ENCODE data around the gene KCNJ5. TPM values are rescaled to one million over a fixed set of nuclear protein-coding genes. Genes with fewer than 3 reads are reported as not detected.

The KCNJ5 gene
- total and polyA plus RNA-seq, 2 of the 4 experiments (the other 2 are of a cell fraction) = 0.07 to 0.18 TPM

DNA sequence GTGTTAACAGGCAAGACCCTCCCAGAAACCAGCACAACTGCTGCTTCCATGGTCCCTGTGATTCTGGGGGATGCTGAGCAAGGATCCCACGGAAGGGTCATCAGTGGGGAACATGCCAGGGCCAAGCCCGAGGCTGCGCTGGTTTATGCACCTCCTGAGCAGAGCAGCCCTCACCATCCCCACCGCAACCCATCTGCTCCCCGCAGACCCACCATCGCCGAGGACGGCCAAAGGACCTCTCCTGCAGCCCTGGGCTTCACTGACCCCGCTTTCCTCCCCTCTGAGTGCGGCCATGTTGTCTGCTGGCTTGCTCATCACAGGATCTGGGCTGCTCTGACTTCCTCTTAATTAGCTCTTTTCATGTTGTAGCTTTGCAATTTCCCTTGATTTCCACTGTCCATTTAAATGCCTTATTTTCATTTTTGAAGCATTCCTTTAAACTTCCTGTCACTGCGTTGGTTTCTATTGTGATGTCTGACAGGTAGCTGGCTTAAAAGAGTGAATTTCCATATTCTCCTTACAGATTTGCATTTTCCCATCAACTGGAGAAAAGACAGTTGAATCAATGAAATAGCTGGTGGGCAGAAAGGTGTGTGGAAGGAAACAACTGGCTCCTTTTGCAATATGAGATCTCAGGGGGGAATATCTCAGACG, 36.7 kb downstream of the KCNJ5 start:
- ATAC-seq (ENCODE audit: low read depth) = no peak
- Histone ChIP-seq H3K9me3 (ENCODE audit: control insufficient read depth, insufficient read depth, low read length) (no peaks in the 10 kb centered on the region), H3K4me1 (ENCODE audit: control insufficient read depth, insufficient read depth, low read length) (peaks cover 3% of the 10 kb centered on the region; the same call in 1 of the 2 replicates), H2AK5ac (ENCODE audit: low read depth, low read length) (no peak overlapping the region), H2AFZ (replicated peaks; ENCODE audit: low read length, poor library complexity) (no peak overlapping the region), H3K4me3 (ENCODE audit: insufficient read depth, low read depth, low read length) (no peak overlapping the region), H3K9me1 (ENCODE audit: insufficient read depth, low read length) (no peaks in the 10 kb centered on the region), H2BK5ac (ENCODE audit: low read depth, low read length, poor library complexity, severe bottlenecking) (no peak overlapping the region), H3K4me2 (ENCODE audit: low read depth, low read length) (no peak overlapping the region), H3K23ac (ENCODE audit: low read depth, low read length) (no peak overlapping the region), H3K36me3 (ENCODE audit: control insufficient read depth, insufficient read depth, low read length) (no peaks in the 10 kb centered on the region), H3K4ac (ENCODE audit: low read depth, low read length) (no peak overlapping the region), H2BK120ac (ENCODE audit: low read depth, low read length) (no peak overlapping the region), H4K20me1 (ENCODE audit: insufficient read depth, low read length) (no peaks in the 10 kb centered on the region), H3K56ac (ENCODE audit: extremely low read depth, insufficient read depth, low read length) (no peak overlapping the region), H3K27me3 (ENCODE audit: control insufficient read depth, insufficient read depth, low read length) (peaks cover 26% of the 10 kb centered on the region), H3K27ac (ENCODE audit: insufficient read depth, low read length) (no peak overlapping the region), H3K9ac (ENCODE audit: low read depth, low read length) (no peak overlapping the region), H4K5ac (ENCODE audit: low read depth, low read length) (no peak overlapping the region), H2BK20ac (ENCODE audit: low read depth, low read length) (no peak overlapping the region), H3K14ac (replicated peaks; ENCODE audit: low read depth, low read length) (no peak overlapping the region), H4K8ac (ENCODE audit: low read depth in 2 of 2, low read length in 2 of 2) (no peak overlapping the region), H4K91ac (ENCODE audit: insufficient read depth, low read depth, low read length) (no peak overlapping the region), H3K79me1 (ENCODE audit: low read depth in 1 of 2, low read length in 2 of 2) (no peaks in the 10 kb centered on the region), H2BK15ac (ENCODE audit: low read depth, low read length) (no peak overlapping the region), H2AK9ac (replicated peaks; ENCODE audit: low read depth, low read length, poor library complexity) (no peak overlapping the region), H3K18ac (ENCODE audit: low read depth, low read length) (no peak overlapping the region)
- DNase-seq = no peak
- BruUV-seq (replicated peaks) = no TSS peak
- TF ChIP-seq MXI1 (IDR thresholded peaks at IDR 0.05; ENCODE audit: borderline replicate concordance, low read depth, low read length) = no peak
- no peak for TF ChIP-seq RFX5 (IDR thresholded peaks at IDR 0.05; ENCODE audit: low read depth, low read length)
- TF ChIP-seq MAFK (IDR thresholded peaks at IDR 0.05; ENCODE audit: low read depth, low read length) = no peak
- TF ChIP-seq FOS (IDR thresholded peaks at IDR 0.05; ENCODE audit: low read depth, low read length) = no peak
- no peak for TF ChIP-seq BHLHE40 (IDR thresholded peaks at IDR 0.05; ENCODE audit: low read depth, low read length)
- TF ChIP-seq, protein P1, sequence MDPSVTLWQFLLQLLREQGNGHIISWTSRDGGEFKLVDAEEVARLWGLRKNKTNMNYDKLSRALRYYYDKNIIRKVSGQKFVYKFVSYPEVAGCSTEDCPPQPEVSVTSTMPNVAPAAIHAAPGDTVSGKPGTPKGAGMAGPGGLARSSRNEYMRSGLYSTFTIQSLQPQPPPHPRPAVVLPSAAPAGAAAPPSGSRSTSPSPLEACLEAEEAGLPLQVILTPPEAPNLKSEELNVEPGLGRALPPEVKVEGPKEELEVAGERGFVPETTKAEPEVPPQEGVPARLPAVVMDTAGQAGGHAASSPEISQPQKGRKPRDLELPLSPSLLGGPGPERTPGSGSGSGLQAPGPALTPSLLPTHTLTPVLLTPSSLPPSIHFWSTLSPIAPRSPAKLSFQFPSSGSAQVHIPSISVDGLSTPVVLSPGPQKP (IDR thresholded peaks at IDR 0.05; ENCODE audit: borderline replicate concordance, low read depth, low read length) = no peak
- no peak for TF ChIP-seq RAD21 (IDR thresholded peaks at IDR 0.05; ENCODE audit: low read length)
- TF ChIP-seq POLR2A (IDR thresholded peaks at IDR 0.05; ENCODE audit: low read depth, low read length) = no peak
- TF ChIP-seq RCOR1 (IDR thresholded peaks at IDR 0.05; ENCODE audit: insufficient replicate concordance, low read length) = no peak
- TF ChIP-seq CHD1 (IDR thresholded peaks at IDR 0.05; ENCODE audit: low read depth, low read length) = no peak
- no peak for TF ChIP-seq MAZ (IDR thresholded peaks at IDR 0.05; ENCODE audit: borderline replicate concordance, low read depth, low read length)
- TF ChIP-seq, protein P2, sequence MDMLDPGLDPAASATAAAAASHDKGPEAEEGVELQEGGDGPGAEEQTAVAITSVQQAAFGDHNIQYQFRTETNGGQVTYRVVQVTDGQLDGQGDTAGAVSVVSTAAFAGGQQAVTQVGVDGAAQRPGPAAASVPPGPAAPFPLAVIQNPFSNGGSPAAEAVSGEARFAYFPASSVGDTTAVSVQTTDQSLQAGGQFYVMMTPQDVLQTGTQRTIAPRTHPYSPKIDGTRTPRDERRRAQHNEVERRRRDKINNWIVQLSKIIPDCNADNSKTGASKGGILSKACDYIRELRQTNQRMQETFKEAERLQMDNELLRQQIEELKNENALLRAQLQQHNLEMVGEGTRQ (IDR thresholded peaks at IDR 0.05; ENCODE audit: low read depth, low read length) = no peak
- TF ChIP-seq NFE2L2 (IDR thresholded peaks at IDR 0.05; ENCODE audit: low read depth, low read length) = no peak
- in situ Hi-C loops (cut with MboI; ENCODE audit: low sequenced_read_pairs) (no loop called here), dilution Hi-C loops (cut with HindIII; ENCODE audit: low sequenced_read_pairs, unreplicated experiment) (no loop called here), intact Hi-C loops (cut with micrococcal nuclease) (no loop called here)
- CTCF ChIA-PET = interaction anchor here (0.5 to 1.0 kb wide), 2 partner anchors 22 to 218 kb away, joined by 3 read pairs; no protein-coding TSS in a partner anchor
- WGBS, 2 experiments (ENCODE audit: extremely low coverage in 2 of 2, insufficient read length in 1 of 2) = 80% methylated on average over 3 of the region's 12 CpGs; no CpG with 5 or more reads in 1 of the 2 experiments
- POLR2A ChIA-PET (ENCODE audit: unreplicated experiment) = no interaction called here
